PC-9 (cell line): Measurements from ENCODE around the gene SHOC2. TPM values are rescaled to one million over a fixed set of nuclear protein-coding genes. Genes with fewer than 3 reads are reported as not detected.

Source experiments
- BruUV-seq: library from RNA; stranded (reverse); fragments of 400-500 nt; replicated peaks from 2 replicates; lab custom pipeline; 2021; lab: Mats Ljungman, UMichigan
- CTCF ChIA-PET: fragments of 300-600 bp; sonication (Branson Sonifier 250); formaldehyde crosslinking; loops from one replicate; lab custom pipeline; 2022; ENCODE audit warnings: antibody characterized with exemption; lab: Charles Lee
- POLR2A ChIA-PET: fragments of 300-600 bp; sonication (Branson Sonifier 250); formaldehyde crosslinking; loops from one replicate; lab custom pipeline; 2022; ENCODE audit warnings: antibody characterized with exemption; ENCODE audit not compliant: unreplicated experiment; lab: Charles Lee
- DNase-seq, 2 experiments: peaks; one replicate each; pipeline versions ENCODE4 v3.0.0 to v3.0.0-alpha.2; 2015 to 2022; ENCODE audit warnings: mixed read lengths in 1 of 2
- H2AFZ ChIP-seq: fragments of 200-600 bp; sonication (generic); 2 replicates; pipeline ENCODE4 v1.8.1; 2017; ENCODE audit warnings: antibody characterized with exemption
- H3F3A ChIP-seq: fragments of 200-600 bp; sonication (generic); 2 replicates; pipeline ENCODE4 v1.8.1; 2017; ENCODE audit warnings: antibody characterized with exemption, mild to moderate bottlenecking, low read depth; ENCODE audit not compliant: insufficient read depth
- H3K27ac ChIP-seq: fragments of 200-600 bp; sonication (generic); 2 replicates; pipeline ENCODE4 v1.6.1; 2016; ENCODE audit warnings: mixed run types
- H3K27me3 ChIP-seq: fragments of 200-600 bp; sonication (generic); 2 replicates; pipeline ENCODE4 v1.6.1; 2016; ENCODE audit warnings: low read depth, mixed run types; ENCODE audit not compliant: insufficient read depth
- H3K36me3 ChIP-seq: fragments of 200-600 bp; sonication (generic); 2 replicates; pipeline ENCODE4 v1.6.1; 2016; ENCODE audit warnings: low read depth, mixed run types
- H3K4me1 ChIP-seq: fragments of 200-600 bp; sonication (generic); replicated peaks from 2 replicates; pipeline ENCODE4 v1.6.1; 2016; ENCODE audit warnings: mixed run types; ENCODE audit not compliant: insufficient read depth
- H3K4me2 ChIP-seq: fragments of 200-600 bp; sonication (generic); 2 replicates; pipeline ENCODE4 v1.6.1; 2017; ENCODE audit warnings: mixed run types
- H3K4me3 ChIP-seq: fragments of 200-600 bp; sonication (generic); 2 replicates; pipeline ENCODE4 v1.6.1; 2016; ENCODE audit warnings: mixed run types
- H3K79me2 ChIP-seq: fragments of 200-600 bp; sonication (generic); 2 replicates; pipeline ENCODE4 v1.6.1; 2017; ENCODE audit warnings: low read depth, mixed run types
- H3K9me2 ChIP-seq: fragments of 200-600 bp; sonication (generic); 2 replicates; pipeline ENCODE4 v1.8.1; 2017; ENCODE audit warnings: mild to moderate bottlenecking; ENCODE audit not compliant: insufficient read depth
- H3K9me3 ChIP-seq: fragments of 200-600 bp; sonication (generic); 2 replicates; pipeline ENCODE4 v1.8.1; 2016; ENCODE audit warnings: low read depth; ENCODE audit not compliant: insufficient read depth
- H4K20me1 ChIP-seq: fragments of 200-600 bp; sonication (generic); 2 replicates; pipeline ENCODE4 v1.8.1; 2017; ENCODE audit not compliant: insufficient read depth
- CTCF ChIP-seq: fragments of 200-600 bp; sonication (generic); conservative IDR thresholded peaks from 2 replicates; pipeline ENCODE4 v1.6.1; 2017; ENCODE audit warnings: mixed run types, antibody characterized with exemption, mild to moderate bottlenecking, moderate library complexity
- EZH2 ChIP-seq: fragments of 200-600 bp; sonication (generic); IDR thresholded peaks from 2 replicates; pipeline ENCODE4 v1.8.0; 2017; ENCODE audit warnings: antibody characterized with exemption, low read depth
- intact Hi-C: fragments of 100-400 bp; cut with micrococcal nuclease; formaldehyde crosslinking; loops from one replicate; pipeline ENCODE4 v1.10.0; 2022; ENCODE audit not compliant: unreplicated experiment
- total RNA-seq: library from RNA; stranded (reverse); gene quantifications from 2 replicates; pipeline ENCODE4 v1.2.3, GENCODE V29; 2021

The SHOC2 gene
- total RNA-seq, 1 experiment from 2014 or later: 20.2 TPM

DNA sequence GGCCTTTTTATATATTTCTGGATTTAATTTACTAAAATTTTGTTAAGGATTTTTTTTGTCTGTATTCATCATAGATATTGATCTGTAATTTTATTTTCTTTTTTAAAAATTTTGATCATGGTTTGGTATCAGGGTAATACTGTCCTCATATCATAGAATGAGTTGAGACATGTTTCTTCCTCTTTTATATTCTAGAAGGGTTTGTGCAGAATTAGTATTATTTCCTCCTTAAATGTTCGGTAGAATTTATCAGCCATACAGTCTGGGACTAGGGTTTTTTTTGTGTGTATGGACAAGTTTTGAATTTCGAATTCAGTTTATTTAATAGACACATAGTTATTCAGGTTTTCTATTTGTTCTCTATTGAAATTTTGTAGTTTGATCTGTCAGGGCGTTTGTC is 54.0 kb downstream of the SHOC2 start:
- H3K9me3 ChIP-seq: no peaks in the 10 kb centered on the region
- H3F3A ChIP-seq: no peaks in the 10 kb centered on the region
- H3K4me2 ChIP-seq: no peak overlapping the region
- H4K20me1 ChIP-seq: no peaks in the 10 kb centered on the region; the same call in 1 of the 2 replicates
- H3K36me3 ChIP-seq: no peaks in the 10 kb centered on the region
- peaks cover 14% of the 10 kb centered on the region for H3K79me2 ChIP-seq
- ChIA-PET POLR2A (no interaction called here), CTCF (no interaction called here)
- H3K4me3 ChIP-seq: no peak overlapping the region
- TF ChIP-seq CTCF (no peak), EZH2 (no peak)
- no peak overlapping the region for H3K27ac ChIP-seq
- intact Hi-C loops: no loop called here
- no TSS peak for BruUV-seq
- H2AFZ ChIP-seq: no peak overlapping the region
- H3K27me3 ChIP-seq: no peaks in the 10 kb centered on the region
- no peaks in the 10 kb centered on the region for H3K9me2 ChIP-seq
- no peak for DNase-seq
- no peaks in the 10 kb centered on the region for H3K4me1 ChIP-seq

DNA sequence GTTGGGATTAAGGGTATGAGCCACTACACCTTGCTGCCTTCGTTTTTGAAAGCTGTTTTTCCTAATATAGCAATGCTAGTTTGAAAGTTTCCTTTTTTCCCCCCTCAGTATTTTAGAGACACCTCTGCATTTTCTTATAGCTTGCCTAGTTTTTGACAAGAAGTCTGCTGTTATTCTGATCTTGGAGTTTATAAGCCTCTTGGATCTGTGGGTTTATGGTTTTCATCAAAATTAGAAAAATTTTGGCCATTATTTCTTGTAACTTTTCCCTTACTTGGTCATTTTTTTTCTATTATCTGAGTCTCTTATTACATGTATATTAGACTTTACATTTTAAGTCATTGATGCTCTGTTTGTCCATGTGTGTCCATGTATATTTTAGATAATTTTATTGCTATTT is 57.2 kb downstream of the SHOC2 start:
- POLR2A ChIA-PET: no interaction called here
- CTCF ChIA-PET: no interaction called here
- no peak overlapping the region for H3K4me3 ChIP-seq
- no peaks in the 10 kb centered on the region for H3K4me1 ChIP-seq
- H4K20me1 ChIP-seq: no peaks in the 10 kb centered on the region; the same call in 1 of the 2 replicates
- BruUV-seq: no TSS peak
- H3K27me3 ChIP-seq: no peaks in the 10 kb centered on the region
- peaks cover 8% of the 10 kb centered on the region; the same call in 1 of the 2 replicates for H3K79me2 ChIP-seq
- H3F3A ChIP-seq: no peaks in the 10 kb centered on the region
- H3K9me2 ChIP-seq: no peaks in the 10 kb centered on the region
- TF ChIP-seq CTCF (no peak), EZH2 (no peak)
- no peak overlapping the region for H3K27ac ChIP-seq
- no peaks in the 10 kb centered on the region for H3K9me3 ChIP-seq
- no peak overlapping the region for H3K4me2 ChIP-seq
- intact Hi-C loops: no loop called here
- H3K36me3 ChIP-seq: no peaks in the 10 kb centered on the region
- DNase-seq: no peak
- no peak overlapping the region for H2AFZ ChIP-seq

- Histone ChIP-seq H3K27me3 (no peaks in the 10 kb centered on the region), H2AFZ (no peak overlapping the region), H3K9me2 (no peaks in the 10 kb centered on the region), H3K4me1 (no peaks in the 10 kb centered on the region), H3K79me2 (peaks cover 8% of the 10 kb centered on the region; the same call in 1 of the 2 replicates), H3F3A (no peaks in the 10 kb centered on the region), H3K27ac (no peak overlapping the region), H3K9me3 (no peaks in the 10 kb centered on the region), H3K4me3 (no peak overlapping the region), H3K4me2 (no peak overlapping the region), H3K36me3 (no peaks in the 10 kb centered on the region), H4K20me1 (no peaks in the 10 kb centered on the region; the same call in 1 of the 2 replicates)
- DNase-seq: no peak
- ChIA-PET POLR2A (no interaction called here), CTCF (no interaction called here)
- TF ChIP-seq EZH2 (no peak), CTCF (no peak)
- intact Hi-C loops: no loop called here
- no TSS peak for BruUV-seq
Observed at GRCh38 chr10:110977662-110978061, 58.3 kb downstream of the SHOC2 start.
